RWPE2 (cell line): ENCODE data around the gene FSTL1.

Source experiments
- ATAC-seq: fragments of 200-7000 bp; cut with Tn5 transposase; 3 replicates; pipeline ENCODE4 v1.9.1; 2021; ENCODE audit warnings: low read depth
- DNase-seq: peaks from one replicate; pipeline ENCODE4 v3.0.0-alpha.2; 2020; ENCODE audit warnings: low spot score
- H3K27ac ChIP-seq: fragments of 450-650 bp; 2 replicates; pipeline ENCODE4 v1.5.1; 2017; ENCODE audit warnings: mild to moderate bottlenecking; ENCODE audit not compliant: poor library complexity, severe bottlenecking
- H3K27me3 ChIP-seq: fragments of 250-450 bp; sonication (Bioruptor Pico); 2 replicates; pipeline ENCODE4 v1.5.1; 2021; ENCODE audit warnings: mild to moderate bottlenecking, moderate library complexity; ENCODE audit not compliant: insufficient read depth, poor library complexity, severe bottlenecking
- H3K36me3 ChIP-seq: fragments of 250-450 bp; sonication (Bioruptor Pico); 2 replicates; pipeline ENCODE4 v1.5.1; 2020; ENCODE audit warnings: low read depth, mild to moderate bottlenecking, moderate library complexity
- H3K4me1 ChIP-seq: fragments of 250-450 bp; sonication (Bioruptor Pico); 2 replicates; pipeline ENCODE4 v1.5.1; 2021; ENCODE audit warnings: mild to moderate bottlenecking, moderate library complexity; ENCODE audit not compliant: insufficient read depth, poor library complexity, severe bottlenecking
- H3K4me3 ChIP-seq: fragments of 250-450 bp; sonication (Bioruptor Pico); 2 replicates; pipeline ENCODE4 v1.5.1; 2021; ENCODE audit warnings: mild to moderate bottlenecking, moderate library complexity; ENCODE audit not compliant: severe bottlenecking
- H3K9me3 ChIP-seq: fragments of 250-450 bp; sonication (Bioruptor Pico); 2 replicates; pipeline ENCODE4 v1.5.1; 2021; ENCODE audit warnings: mild to moderate bottlenecking, moderate library complexity; ENCODE audit not compliant: severe bottlenecking
- CTCF ChIP-seq: fragments of 450-650 bp; IDR thresholded peaks from one replicate; pipeline ENCODE4 v1.5.1; 2017; ENCODE audit warnings: mild to moderate bottlenecking, moderate library complexity; ENCODE audit not compliant: poor library complexity, severe bottlenecking

FSTL1 gene

GRCh38 chr3:120450600-120451271, at the start of gene FSTL1:
TSS of gene FSTL1 (minus strand) at chr3:120450992. CDS start at chr3:120450746, 246 bp downstream.
- Histone ChIP-seq H3K36me3 (no peaks in the 10 kb centered on the region; the same call in 1 of the 2 replicates), H3K27ac (peak within 1 kb of the TSS; percentile 71), H3K4me3 (peak within 1 kb of the TSS; percentile 89), H3K9me3 (no peaks in the 10 kb centered on the region), H3K4me1 (peaks cover 11% of the 10 kb centered on the region), H3K27me3 (no peaks in the 10 kb centered on the region)
- ATAC-seq (peak; percentile 59), DNase-seq (no peak)
- TF ChIP-seq CTCF, result no peak

DNA sequence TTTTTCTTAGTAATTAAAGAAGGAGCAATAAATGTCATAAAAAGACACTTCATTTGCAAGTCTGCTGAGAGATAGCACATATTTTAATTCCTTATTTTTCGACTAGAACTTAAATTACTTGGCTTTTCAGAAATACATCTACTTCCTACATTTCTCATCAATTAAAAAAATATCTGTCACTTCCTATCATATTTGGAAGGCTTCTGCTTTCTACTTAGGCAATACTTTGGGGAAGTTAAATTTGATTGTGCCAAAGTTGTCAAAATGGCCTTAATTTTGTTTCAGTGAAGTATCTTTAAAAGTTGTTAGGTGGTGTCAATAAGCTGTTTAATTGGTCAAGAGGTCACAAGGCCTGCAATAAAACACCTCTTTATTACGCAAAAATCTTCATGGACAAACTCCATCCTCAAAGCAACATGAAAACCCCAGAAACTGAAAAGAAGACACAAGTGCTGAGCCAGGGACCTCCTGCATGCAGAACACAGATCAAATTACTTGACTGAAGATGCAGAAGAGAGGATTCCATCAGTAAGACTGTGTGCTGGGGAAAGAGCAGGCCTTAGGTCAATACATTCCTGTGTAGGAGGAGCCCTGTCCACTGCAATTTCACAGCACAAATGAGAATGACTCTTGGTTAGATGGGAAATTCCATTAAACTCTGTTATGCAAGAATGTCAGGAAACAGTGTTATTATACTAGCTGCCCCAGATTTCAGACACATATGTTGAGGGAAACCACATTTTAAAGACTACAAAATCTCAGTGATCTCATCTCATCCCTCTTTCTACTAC, 48.0 kb upstream of the FSTL1 start:
- DNase-seq (no peak), ATAC-seq (peak; percentile 85)
- Histone ChIP-seq H3K27ac (no peak overlapping the region), H3K27me3 (no peaks in the 10 kb centered on the region), H3K9me3 (peaks cover 6% of the 10 kb centered on the region), H3K4me3 (no peak overlapping the region), H3K36me3 (no peaks in the 10 kb centered on the region), H3K4me1 (peaks cover 26% of the 10 kb centered on the region)
- TF ChIP-seq CTCF, result no peak

- no peak for ATAC-seq
- H3K4me3 ChIP-seq, result no peak overlapping the region
- peak overlapping the region; percentile 60 for H3K27ac ChIP-seq
- TF ChIP-seq CTCF, result no peak
- H3K4me1 ChIP-seq, result peaks cover 26% of the 10 kb centered on the region
- H3K27me3 ChIP-seq, result no peaks in the 10 kb centered on the region
- peaks cover 6% of the 10 kb centered on the region for H3K9me3 ChIP-seq
- no peak for DNase-seq
- no peaks in the 10 kb centered on the region for H3K36me3 ChIP-seq
Measured at GRCh38 chr3:120497818-120498217, 47.0 kb upstream of the FSTL1 start.

- no peaks in the 10 kb centered on the region for H3K27me3 ChIP-seq
- ATAC-seq (peak; percentile 61; the same call in 2 of the 3 replicates), DNase-seq (no peak)
- peaks cover 6% of the 10 kb centered on the region for H3K9me3 ChIP-seq
- peaks cover 26% of the 10 kb centered on the region for H3K4me1 ChIP-seq
- H3K4me3 ChIP-seq, result no peak overlapping the region
- peak overlapping the region; percentile 60 for H3K27ac ChIP-seq
- H3K36me3 ChIP-seq, result no peaks in the 10 kb centered on the region
- TF ChIP-seq CTCF, result no peak
Measured at GRCh38 chr3:120497336-120497735, 46.5 kb upstream of the FSTL1 start.
